GM19351 (cell line): ENCODE data around the gene LZTS2.

ENCODE experiments used
- ATAC-seq: cut with Tn5 transposase; IDR thresholded peaks from one replicate; pipeline ENCODE4 v1.9.1; 2021; ENCODE audit warnings: mild to moderate bottlenecking, moderate library complexity; ENCODE audit not compliant: unreplicated experiment

The LZTS2 gene

GRCh38 chr10:101012525-101013364, 13.1 kb downstream of the LZTS2 start:
- peak; percentile 78 for ATAC-seq

GRCh38 chr10:101013365-101013825, 13.8 kb downstream of the LZTS2 start:
- no peak for ATAC-seq

- ATAC-seq, result no peak
Observed at GRCh38 chr10:101014230-101014884, 14.7 kb downstream of the LZTS2 start.

GRCh38 chr10:101014966-101015581, 15.5 kb downstream of the LZTS2 start:
- ATAC-seq, result no peak

- no peak for ATAC-seq
Observed at GRCh38 chr10:101015582-101015973, 16.0 kb downstream of the LZTS2 start.

- no peak for ATAC-seq
Observed at GRCh38 chr10:101016814-101017213, 17.2 kb downstream of the LZTS2 start.

- ATAC-seq, result no peak
Observed at GRCh38 chr10:101018118-101018599, 18.6 kb downstream of the LZTS2 start.

- ATAC-seq, result peak; percentile 48
Observed at GRCh38 chr10:101018600-101019439, 19.2 kb downstream of the LZTS2 start.

- no peak for ATAC-seq
Observed at GRCh38 chr10:101019440-101019703, 19.8 kb downstream of the LZTS2 start.

- no peak for ATAC-seq
Observed at GRCh38 chr10:101020427-101021075, 20.9 kb downstream of the LZTS2 start.

GRCh38 chr10:101021239-101021638, 21.6 kb downstream of the LZTS2 start:
- ATAC-seq, result no peak

- ATAC-seq, result no peak
Observed at GRCh38 chr10:101021692-101022251, 22.2 kb downstream of the LZTS2 start.

- no peak for ATAC-seq
Observed at GRCh38 chr10:101022967-101023705, 23.5 kb downstream of the LZTS2 start.

- no peak for ATAC-seq
Observed at GRCh38 chr10:101027106-101027720, 27.6 kb downstream of the LZTS2 start.

GRCh38 chr10:101028446-101029337, 29.1 kb downstream of the LZTS2 start:
- ATAC-seq, result no peak

- no peak for ATAC-seq
Observed at GRCh38 chr10:101029520-101030295, 30.1 kb downstream of the LZTS2 start.

GRCh38 chr10:101030496-101031127, 31.0 kb downstream of the LZTS2 start:
- no peak for ATAC-seq
